A673 (cell line): ENCODE results near the gene TEKTIP1. TPM values are rescaled to one million over a fixed set of nuclear protein-coding genes. Genes with fewer than 3 reads are reported as not detected.

Experiments
- BruUV-seq: library from RNA; stranded (reverse); fragments of 400-500 nt; replicated peaks from 2 replicates; lab custom pipeline; 2021; lab: Mats Ljungman, UMichigan
- CTCF ChIA-PET: fragments of 300-600 bp; sonication (Branson Sonifier 250); formaldehyde crosslinking; loops from one replicate; lab custom pipeline; 2022; ENCODE audit warnings: antibody characterized with exemption; lab: Charles Lee
- POLR2A ChIA-PET: fragments of 300-600 bp; sonication (Branson Sonifier 250); formaldehyde crosslinking; loops from one replicate; lab custom pipeline; 2022; ENCODE audit warnings: antibody characterized with exemption; ENCODE audit not compliant: low non-redundant PET; lab: Charles Lee
- DNase-seq: peaks from one replicate; pipeline ENCODE4 v3.0.0-alpha.2; 2015; ENCODE audit warnings: low spot score
- H3K27ac ChIP-seq: fragments of 200-600 bp; sonication (generic); 2 replicates; pipeline ENCODE4 v1.5.1; 2016; ENCODE audit warnings: mixed run types, low read depth, mild to moderate bottlenecking, mixed read lengths, antibody characterized with exemption, low read length; ENCODE audit not compliant: poor library complexity, severe bottlenecking
- H3K27me3 ChIP-seq: fragments of 200-600 bp; sonication (generic); replicated peaks from 2 replicates; pipeline ENCODE4 v1.6.1; 2017; ENCODE audit warnings: mixed run types, low read depth, mild to moderate bottlenecking, mixed read lengths, antibody characterized with exemption, low read length; ENCODE audit not compliant: insufficient read depth, poor library complexity
- H3K36me3 ChIP-seq: fragments of 200-600 bp; sonication (generic); 2 replicates; pipeline ENCODE4 v1.6.1; 2016; ENCODE audit warnings: mixed run types, mild to moderate bottlenecking, mixed read lengths, antibody characterized with exemption, low read length; ENCODE audit not compliant: insufficient read depth, poor library complexity, severe bottlenecking
- H3K4me1 ChIP-seq: fragments of 200-600 bp; sonication (generic); 2 replicates; pipeline ENCODE4 v1.6.1; 2017; ENCODE audit warnings: mixed run types, mild to moderate bottlenecking, mixed read lengths, antibody characterized with exemption, low read length; ENCODE audit not compliant: insufficient read depth, poor library complexity, severe bottlenecking
- H3K4me3 ChIP-seq: fragments of 200-600 bp; sonication (generic); 2 replicates; pipeline ENCODE4 v1.5.1; 2016; ENCODE audit warnings: low read depth, mixed run types, mild to moderate bottlenecking, mixed read lengths, low read length; ENCODE audit not compliant: poor library complexity, severe bottlenecking
- H3K9me3 ChIP-seq: fragments of 200-600 bp; sonication (generic); 2 replicates; pipeline ENCODE4 v1.6.1; 2016; ENCODE audit warnings: mixed run types, low read depth, mild to moderate bottlenecking, mixed read lengths, antibody characterized with exemption, low read length; ENCODE audit not compliant: poor library complexity, severe bottlenecking
- EZH2 ChIP-seq: fragments of 200-600 bp; sonication (generic); IDR thresholded peaks from 2 replicates; pipeline ENCODE4 v1.6.1; 2017; ENCODE audit warnings: borderline replicate concordance, low read depth, mild to moderate bottlenecking, mixed read lengths, antibody characterized with exemption, low read length; ENCODE audit not compliant: poor library complexity, severe bottlenecking
- intact Hi-C: fragments of 100-400 bp; cut with micrococcal nuclease; formaldehyde crosslinking; loops from one replicate; pipeline ENCODE4 v1.10.0; 2022; ENCODE audit not compliant: unreplicated experiment
- total RNA-seq: library from RNA; stranded (reverse); gene quantifications from 2 replicates; pipeline ENCODE4 v1.2.3, GENCODE V29; 2021
- TF ChIP-seq, protein P1 (sequence below): fragments of 300-800, 200-600 bp; sonication (generic); conservative IDR thresholded peaks from 2 replicates; pipeline ENCODE4 v1.5.1; 2017; ENCODE audit warnings: low read depth, mild to moderate bottlenecking, antibody characterized with exemption, low read length, moderate library complexity, mixed read lengths

Gene TEKTIP1
- total RNA-seq, 1 experiment from 2014 or later: 4.2 TPM

DNA sequence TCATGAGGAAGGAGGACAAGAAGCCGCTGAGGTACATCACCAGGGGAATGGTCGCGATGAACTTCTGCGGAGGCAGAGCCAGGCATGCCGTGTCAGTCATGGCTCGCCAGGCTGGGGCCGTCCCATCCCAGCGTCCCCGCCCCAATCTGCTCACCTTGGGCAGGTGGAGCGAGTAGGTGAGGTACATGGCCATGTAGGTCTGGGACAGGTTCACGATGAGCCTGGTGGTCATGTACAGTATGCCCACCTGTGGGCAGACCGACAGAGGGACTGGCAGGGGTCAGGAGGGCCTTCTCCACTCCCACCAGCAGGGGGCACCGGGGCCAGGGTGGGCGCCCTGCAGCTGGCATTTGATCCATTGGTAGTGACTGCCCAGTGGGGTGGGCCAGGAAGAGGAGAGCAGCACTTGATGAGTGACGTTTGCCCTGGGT is 8.3 kb downstream of the TEKTIP1 start:
- no peak overlapping the region for H3K4me3 ChIP-seq
- intact Hi-C loops: loop anchor here (10.0 kb wide), 1 partner anchor 157 kb away; the partner anchor contains the start of genes PIP5K1C and TJP3
- no peak overlapping the region for H3K27ac ChIP-seq
- H3K4me1 ChIP-seq: no peaks in the 10 kb centered on the region
- CTCF ChIA-PET: interaction anchor here (0.6 kb wide), 2 partner anchors 343 to 612 kb away, joined by 4 to 5 read pairs; no protein-coding TSS in a partner anchor
- no peaks in the 10 kb centered on the region for H3K27me3 ChIP-seq
- peaks cover 14% of the 10 kb centered on the region for H3K36me3 ChIP-seq
- TF ChIP-seq, protein P1, sequence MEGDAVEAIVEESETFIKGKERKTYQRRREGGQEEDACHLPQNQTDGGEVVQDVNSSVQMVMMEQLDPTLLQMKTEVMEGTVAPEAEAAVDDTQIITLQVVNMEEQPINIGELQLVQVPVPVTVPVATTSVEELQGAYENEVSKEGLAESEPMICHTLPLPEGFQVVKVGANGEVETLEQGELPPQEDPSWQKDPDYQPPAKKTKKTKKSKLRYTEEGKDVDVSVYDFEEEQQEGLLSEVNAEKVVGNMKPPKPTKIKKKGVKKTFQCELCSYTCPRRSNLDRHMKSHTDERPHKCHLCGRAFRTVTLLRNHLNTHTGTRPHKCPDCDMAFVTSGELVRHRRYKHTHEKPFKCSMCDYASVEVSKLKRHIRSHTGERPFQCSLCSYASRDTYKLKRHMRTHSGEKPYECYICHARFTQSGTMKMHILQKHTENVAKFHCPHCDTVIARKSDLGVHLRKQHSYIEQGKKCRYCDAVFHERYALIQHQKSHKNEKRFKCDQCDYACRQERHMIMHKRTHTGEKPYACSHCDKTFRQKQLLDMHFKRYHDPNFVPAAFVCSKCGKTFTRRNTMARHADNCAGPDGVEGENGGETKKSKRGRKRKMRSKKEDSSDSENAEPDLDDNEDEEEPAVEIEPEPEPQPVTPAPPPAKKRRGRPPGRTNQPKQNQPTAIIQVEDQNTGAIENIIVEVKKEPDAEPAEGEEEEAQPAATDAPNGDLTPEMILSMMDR: peak; percentile 67
- no peak for TF ChIP-seq EZH2
- no TSS peak for BruUV-seq
- peak; percentile 44 for DNase-seq
- POLR2A ChIA-PET: no interaction called here
- no peaks in the 10 kb centered on the region for H3K9me3 ChIP-seq

DNA sequence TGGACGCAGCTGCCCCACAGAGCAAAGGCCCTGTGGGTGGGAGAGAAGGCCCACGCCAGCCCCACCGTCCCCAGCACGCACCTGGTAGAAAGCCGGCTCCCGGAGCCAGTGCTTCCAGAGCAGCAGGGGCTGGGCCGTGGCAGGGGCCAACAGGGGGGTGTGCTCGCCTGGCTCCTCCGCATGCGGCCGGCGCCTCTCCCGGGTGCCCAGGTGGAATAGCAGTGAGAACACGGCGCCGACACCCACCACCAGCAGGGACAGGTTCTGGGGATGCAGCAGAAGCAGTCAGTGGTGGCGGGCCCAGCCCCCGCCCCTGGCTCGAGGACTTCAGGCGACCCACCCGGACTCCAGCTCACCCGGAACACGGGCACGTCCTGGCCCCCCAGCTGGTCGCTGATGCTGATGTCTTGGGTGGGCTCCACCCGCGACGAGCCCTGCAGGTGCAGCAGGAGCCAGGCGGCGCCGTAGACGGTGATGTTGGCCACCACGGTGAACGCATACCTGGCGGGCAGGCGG is 8.9 kb downstream of the TEKTIP1 start:
- DNase-seq: no peak
- intact Hi-C loops: loop anchor here (10.0 kb wide), 1 partner anchor 157 kb away; the partner anchor contains the start of genes PIP5K1C and TJP3
- Histone ChIP-seq H3K4me3 (no peak overlapping the region), H3K36me3 (peaks cover 14% of the 10 kb centered on the region), H3K27me3 (no peaks in the 10 kb centered on the region), H3K4me1 (no peaks in the 10 kb centered on the region), H3K9me3 (no peaks in the 10 kb centered on the region), H3K27ac (no peak overlapping the region)
- TF ChIP-seq EZH2: no peak
- TF ChIP-seq, protein P1: no peak
- CTCF ChIA-PET: interaction anchor here (0.6 kb wide), 1 partner anchor 613 kb away, joined by 4 read pairs; no protein-coding TSS in a partner anchor
- POLR2A ChIA-PET: no interaction called here
- BruUV-seq: no TSS peak

DNA sequence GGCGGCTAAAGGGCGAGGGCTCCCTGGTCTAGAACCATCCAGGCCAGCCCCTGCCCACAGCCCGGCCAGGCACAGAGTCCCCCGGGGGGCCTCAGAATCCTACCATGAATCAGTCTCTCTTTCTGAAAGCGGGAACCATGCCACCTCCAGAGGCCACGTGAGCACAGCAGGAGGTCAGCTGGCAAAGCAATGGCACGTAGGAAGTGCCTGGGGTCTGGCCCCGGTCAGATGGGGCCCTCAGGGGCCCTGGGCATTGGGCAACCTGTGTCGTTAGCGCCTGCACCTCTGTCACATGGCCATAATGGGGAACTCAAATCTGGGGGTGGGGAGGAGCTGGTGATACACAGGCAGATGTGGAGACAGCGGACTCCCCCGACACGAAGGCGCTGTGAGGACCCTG is 9.6 kb downstream of the TEKTIP1 start:
- ChIA-PET POLR2A (no interaction called here), CTCF (interaction anchor here (0.5 kb wide), 1 partner anchor 164 kb away, joined by 10 read pairs; no protein-coding TSS in a partner anchor)
- no peaks in the 10 kb centered on the region for H3K9me3 ChIP-seq
- H3K27ac ChIP-seq: peak overlapping the region; percentile 54
- no peak for DNase-seq
- no peaks in the 10 kb centered on the region for H3K4me1 ChIP-seq
- no peaks in the 10 kb centered on the region for H3K27me3 ChIP-seq
- BruUV-seq: no TSS peak
- no peak overlapping the region for H3K4me3 ChIP-seq
- peaks cover 14% of the 10 kb centered on the region for H3K36me3 ChIP-seq
- TF ChIP-seq, protein P1: no peak
- no peak for TF ChIP-seq EZH2
- intact Hi-C loops: loop anchor here (10.0 kb wide), 1 partner anchor 156 kb away; the partner anchor contains the start of genes PIP5K1C and TJP3
